Bone marrow (tissue), 2 donors: Measurements from ENCODE around the gene NSUN5.
"Not testable (repeated sequence)": the region's sequence is repeated elsewhere in the genome, so short reads cannot be mapped to it uniquely, and the experiment has no call there.

Experiments
- DNase-seq, 2 donors: peaks; one replicate each; lab custom pipeline; 2025; lab: John Stamatoyannopoulos, UW

NSUN5 gene

DNA sequence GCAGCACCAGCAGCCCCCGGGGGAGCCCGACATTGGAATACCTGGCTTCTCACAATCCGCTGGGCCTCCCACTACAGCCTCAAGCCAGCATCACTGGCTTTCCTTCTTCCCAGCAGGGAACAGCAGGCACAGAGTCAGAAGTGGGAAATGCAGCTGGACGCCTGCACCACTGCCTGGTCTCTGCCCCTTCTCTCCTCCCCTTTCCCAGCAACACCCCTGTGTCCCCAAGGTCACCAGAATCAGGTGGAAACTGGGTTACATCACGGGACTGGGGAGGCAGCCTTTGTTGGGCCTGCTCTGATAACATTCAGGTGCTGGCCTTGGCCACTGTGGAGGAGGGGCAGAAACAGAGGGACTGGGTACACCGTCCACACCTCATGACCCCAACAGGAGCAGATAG, 16.8 kb upstream of the NSUN5 start:
- DNase-seq, result not testable (repeated sequence)

DNA sequence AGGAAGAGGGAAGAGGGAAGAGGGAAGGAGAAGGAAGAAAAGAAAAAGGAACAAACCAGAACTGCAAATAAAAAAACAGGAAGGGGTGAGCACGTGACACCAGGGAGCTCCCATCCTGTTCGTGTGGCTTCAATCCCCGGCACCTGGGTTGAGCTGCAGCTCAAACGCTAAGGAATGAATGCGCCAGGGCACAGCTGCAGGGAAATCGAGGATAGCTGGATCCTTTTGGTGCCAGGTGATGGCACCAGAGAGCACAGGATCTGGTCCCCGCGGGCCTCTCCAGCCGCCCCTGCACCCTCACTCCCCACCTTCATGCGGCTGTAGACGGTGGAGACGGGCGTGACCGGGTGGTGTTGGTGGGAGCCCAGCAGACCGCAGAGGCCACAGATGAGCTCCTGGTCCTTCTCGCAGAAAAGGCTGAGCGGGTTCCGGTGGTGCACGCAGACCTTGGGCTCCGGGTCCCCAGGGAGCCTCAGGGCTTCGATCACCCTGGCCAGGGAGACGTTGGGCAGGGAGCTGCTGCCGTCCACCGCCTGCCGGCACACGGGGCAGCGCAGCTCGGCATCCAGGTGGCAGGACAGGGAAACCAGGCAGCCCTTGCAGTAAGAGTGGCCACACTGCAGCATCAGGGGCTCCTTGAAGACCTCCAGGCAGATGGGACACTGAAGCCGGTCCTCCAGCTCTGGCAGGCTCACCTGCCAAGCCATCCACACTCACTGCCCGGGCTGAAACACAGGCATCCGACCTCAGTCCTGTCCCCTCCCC, 15.6 kb upstream of the NSUN5 start:
- peak in 1 of 2 donors; percentile 39 for DNase-seq

DNA sequence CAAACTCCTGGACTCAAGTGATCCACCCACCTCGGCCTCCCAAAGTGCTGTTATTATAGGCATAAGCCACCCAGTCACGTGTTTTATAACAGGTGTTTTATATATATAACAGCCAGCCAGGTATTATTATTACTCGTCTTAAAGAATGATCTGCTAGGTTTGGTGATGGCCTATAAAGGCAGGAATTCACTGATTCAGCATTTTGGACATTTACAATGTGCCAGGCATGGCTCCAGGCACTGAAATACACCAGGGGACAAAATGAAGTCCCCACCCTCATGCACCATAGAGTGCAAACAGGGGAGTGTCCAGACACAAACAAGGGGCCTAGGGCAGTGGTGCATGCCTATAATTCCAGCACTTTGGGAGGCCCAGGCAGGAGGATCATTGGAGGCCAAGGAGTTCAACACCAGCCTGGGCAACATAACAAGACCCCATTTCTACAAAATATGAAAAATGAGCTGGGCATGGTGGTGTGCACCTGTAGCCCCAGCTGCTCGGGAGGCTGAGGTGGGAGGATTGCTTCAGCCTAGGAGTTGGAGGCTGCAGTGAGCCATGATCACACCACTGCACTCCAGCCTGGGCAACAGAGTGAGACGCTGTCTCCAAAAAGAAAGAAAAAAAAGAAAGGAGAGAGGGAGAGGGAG, 14.9 kb upstream of the NSUN5 start:
- DNase-seq, result not testable (repeated sequence)

DNA sequence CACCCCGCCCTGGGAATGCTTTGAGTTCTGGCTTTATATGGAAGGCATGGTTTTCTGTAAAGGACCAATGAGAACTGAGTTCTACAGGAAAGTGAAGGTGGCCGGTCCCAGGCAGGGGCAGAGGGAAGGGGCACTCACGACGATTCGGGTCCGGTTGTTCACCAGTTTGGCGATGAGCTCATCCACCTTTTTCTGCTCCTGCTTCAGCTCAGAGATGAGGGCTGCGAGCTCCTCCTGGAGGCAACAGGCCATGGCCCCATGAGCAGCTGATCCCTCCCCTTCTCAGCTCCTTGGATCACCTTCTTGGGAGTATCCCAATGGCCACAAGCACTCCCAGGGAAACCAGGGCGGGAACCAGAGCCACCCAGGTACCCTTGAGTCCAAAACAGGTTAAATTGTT, 11.4 kb upstream of the NSUN5 start:
- DNase-seq, result not testable (repeated sequence)

DNA sequence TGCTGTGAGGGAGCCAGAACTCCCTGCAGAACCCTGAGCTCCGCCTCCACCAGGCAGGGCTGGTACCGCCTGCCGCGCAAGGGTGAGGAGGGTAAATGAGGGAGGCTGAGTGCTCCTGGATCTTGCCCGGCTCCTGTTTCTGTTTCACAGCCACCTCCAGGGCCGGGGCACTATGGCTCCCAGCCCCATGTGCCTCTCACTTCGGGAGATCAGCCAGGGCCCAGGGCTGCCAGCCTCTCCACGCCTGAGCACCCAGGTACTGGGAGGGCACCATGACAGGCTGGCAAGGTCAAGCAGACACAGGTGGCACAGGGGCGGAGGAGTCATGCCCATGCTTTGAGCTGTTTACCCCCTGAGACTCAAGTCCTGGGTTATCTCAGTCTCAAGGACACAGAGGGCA, 10.9 kb upstream of the NSUN5 start:
- DNase-seq, result not testable (repeated sequence)

DNA sequence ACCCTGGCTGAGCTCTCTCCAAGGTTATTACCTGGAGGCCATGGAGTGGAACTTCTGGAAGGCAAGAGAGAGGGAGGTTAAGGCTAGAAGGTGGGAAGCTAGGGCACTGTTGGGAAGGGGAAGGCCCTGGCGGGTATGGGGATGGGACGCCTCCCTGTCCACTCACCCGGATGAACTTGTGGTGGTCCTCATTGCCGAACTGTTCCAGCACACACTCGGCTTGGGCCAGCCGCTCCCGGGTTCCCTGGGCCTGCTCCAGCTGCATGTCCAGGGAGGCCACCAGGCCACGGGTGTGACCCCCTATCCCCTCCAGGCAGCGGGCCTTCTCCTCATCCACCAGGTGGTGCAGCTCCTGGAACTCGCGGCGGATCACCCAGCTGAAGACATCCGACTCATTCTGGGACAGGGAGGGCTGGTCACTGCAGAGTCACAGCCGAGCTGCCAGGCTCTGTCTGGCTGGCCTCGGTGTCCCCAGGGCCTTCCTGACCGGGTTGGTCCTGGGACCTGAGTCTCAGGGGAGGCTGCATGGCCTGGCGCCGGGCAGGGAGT, 10.1 kb upstream of the NSUN5 start:
- not testable (repeated sequence) for DNase-seq

DNA sequence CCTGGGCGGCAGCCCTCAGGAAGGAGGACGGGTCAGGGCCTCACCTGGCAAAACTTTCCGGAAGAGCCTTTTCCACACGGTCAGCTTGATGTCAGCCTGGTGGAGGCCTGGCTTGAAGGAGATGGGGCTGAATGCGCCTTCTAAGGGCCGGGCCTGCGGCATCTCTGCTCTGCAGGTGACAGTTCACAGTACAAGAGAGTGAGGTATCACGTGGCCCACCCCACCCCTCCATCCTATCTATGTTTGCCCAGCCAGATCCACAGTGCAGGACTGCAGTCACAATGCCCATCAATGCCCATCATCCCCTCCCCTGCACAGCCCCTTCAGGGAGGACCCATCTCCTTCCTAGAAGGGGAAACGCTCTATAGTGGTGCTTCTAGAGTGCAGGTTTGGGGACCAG, 7.9 kb upstream of the NSUN5 start:
- DNase-seq, result no peak

DNA sequence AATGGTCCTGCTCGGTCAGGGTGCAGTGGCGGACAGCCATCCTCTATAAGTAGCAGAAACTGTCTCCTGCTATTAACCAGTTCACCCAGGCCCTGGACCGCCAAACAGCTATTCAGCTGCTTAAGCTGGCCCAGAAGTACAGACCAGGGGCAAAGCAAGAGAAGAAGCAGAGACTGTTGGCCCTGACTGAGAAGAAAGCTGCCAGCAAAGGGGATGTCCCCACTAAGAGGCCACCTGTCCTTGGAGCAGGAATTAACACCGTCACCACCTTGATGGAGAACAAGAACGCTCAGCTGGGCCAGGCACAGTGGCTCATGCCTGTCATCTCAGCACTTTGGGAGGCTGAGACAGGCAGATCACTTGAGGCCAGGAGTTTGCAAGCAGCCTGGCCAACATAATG, 5.6 kb upstream of the NSUN5 start:
- no peak for DNase-seq

DNA sequence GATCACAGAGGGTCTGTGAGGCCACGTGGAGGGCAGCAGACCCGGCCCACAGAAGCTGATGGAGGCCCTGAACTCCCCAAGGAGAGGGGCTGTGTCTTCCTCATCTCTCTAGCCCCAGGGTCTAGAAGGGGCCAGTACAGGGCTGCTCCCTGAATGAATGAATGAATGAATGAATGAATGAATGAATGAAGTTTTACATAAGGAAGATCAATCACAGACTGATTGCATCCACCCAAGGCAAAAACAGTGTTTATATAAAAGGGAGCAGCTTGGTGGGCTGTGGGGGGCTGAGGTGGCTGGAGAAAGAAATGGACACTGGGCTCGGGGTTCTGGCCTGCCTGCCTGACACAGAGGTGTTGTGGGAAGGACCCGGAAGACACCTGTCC, 4.9 kb upstream of the NSUN5 start:
- no peak for DNase-seq

DNA sequence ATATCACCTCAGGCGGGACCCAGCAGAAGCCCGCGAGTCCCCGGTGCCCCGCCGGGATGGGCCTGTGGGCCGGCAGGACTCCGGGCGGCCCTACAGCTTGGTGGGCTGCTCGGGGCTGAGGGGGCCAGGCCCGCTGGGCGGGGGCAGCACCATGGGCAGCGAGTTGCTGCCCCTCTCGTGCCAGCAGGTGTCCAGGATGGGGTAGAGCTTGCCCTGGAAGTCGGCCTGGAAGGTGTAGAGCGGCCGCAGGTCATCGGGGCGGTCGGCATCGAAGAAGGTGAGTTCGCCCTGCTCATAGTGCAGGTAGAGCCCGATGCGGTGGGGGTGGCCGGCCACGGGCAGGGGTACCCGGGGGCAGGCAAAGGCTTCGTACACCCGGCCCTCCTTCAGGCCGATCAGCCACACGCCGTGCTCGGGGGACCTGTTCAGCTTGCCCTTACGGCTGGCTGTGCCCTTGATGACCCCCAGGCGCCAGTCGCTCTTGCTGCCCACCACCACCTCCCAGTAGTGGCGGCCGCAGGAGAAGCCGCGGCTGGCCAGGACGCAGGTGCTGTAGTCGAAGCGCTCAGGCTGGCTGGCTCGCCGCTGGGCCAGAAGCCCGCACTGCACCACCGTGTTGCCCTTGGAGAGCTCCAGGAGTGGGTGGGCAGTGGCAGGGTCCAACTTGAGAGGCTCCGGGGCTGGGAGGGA, 4.3 kb upstream of the NSUN5 start:
- no peak for DNase-seq

DNA sequence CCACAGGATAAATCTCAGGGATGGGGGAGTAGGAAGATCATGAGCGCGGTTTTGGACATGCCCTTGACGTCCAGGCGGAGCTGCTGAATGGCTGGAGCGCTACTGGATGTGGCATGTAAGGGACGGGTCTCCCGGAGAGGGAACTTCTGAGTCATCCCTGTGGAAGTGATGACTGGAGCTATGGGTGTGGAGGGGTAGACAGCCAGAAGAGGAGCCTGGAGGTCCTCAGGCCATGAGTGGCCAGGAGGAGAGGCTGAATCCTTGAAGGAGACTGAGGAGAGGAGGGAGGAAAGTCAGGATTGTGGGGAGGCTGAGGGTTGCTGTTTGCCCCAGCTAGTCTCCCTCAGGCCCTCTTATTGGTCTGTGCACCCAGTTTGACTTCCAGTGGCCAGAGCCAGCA, 2.8 kb upstream of the NSUN5 start:
- DNase-seq, result not testable (repeated sequence)

DNA sequence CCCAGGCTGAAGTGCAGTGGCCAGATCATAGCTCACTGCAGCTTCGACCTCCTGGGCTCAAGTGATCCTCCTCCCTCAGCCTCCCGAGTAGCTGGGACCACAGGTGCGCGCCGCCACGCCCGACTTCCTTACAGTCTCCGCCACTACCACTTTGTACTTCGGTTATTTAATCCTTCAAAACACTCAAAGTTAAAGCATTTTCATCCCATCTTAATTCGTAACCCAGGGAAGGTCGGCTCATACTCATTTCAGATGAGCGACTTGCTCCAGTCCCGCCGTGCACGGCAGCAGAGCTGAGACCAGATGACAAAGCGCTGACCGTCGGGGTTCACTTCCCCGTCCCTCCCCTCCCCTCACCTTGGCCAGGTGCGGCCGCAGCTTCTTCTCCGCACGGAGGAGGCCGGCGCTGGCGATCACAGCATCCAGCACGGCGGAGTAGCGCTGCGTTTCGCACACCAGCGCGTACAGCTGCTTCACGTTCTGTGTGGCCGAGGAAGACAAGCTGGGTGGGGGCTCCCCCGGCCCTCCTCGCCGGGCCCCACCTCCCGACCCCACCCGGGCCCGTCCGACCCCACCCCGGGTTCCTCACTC, 457 bp downstream of the NSUN5 start:
- DNase-seq, result no peak

DNA sequence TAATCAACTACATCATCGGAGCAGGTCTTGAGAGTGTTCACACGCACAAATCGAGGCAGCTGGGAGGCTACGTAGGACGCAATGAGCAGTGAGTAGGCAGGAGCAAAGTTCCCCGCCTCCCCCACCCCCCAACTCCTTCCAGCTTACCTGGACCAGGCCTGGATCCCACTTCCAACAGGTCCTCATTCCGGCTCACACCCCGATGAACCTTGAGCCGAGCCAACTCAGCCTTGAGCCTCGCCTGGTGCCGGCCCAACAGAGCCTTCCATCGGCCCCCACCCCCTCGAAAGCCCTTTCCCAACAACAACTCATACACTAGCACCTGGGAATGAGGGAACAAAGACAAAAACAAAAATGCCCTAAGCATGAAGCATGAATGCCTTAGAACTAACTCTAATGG, 1.2 kb downstream of the NSUN5 start:
- DNase-seq, result no peak

DNA sequence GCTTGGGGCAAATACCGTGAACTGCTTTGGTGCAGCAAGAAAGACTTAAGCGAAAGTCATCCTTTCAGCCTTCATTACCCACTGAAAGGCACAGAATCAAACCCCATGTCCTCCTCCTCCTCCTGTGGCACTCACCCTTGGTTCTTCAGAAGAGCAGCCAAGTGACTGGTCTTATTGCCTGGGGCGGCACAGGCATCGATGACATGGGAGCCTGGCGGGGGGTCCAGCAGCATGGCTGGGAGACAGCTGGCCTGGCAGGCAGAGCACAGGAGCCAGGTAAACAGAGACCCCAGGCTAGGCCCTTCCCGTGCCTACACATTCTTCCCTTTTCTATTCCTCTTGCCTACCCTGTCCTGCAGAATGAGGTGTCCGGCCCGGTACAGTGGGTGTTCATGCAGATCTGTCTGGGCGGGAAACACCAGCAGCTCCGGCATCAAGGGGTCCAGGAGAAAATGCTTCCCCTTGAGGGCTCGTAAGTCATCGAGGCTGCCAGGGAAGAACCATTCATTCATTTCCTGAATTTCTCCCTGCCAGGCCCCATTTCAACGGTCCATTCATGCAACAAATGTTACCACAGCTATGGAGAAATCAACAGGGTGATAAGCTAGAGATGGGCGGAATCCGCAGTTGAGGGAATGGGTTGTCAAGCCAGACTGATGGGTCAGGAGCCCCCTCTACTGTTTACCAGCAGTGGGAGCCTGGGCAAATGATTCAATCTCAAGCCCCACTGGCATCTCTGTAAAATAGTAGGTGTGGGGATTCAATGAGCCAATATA, 3.8 kb downstream of the NSUN5 start:
- not testable (repeated sequence) for DNase-seq

DNA sequence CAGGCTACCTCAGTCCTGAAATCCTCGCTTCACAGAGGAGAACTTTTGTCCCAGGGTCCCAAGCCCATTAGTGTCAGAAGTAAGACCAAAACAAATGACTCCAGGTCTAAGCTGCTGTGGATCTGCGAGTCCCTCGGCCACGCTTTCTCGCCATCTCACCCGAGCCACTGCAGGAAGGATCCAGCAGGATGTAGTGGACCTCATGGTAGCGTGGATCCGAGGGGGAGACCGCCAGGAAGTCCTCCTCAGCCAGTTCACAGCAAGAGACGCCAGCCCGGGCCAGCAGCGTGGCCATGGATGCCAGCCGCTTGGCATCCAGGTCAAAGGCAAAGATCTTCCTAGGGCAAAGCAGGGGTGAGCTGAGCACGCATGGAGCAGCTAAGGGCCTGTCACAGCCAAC, 4.6 kb downstream of the NSUN5 start:
- DNase-seq, result no peak

DNA sequence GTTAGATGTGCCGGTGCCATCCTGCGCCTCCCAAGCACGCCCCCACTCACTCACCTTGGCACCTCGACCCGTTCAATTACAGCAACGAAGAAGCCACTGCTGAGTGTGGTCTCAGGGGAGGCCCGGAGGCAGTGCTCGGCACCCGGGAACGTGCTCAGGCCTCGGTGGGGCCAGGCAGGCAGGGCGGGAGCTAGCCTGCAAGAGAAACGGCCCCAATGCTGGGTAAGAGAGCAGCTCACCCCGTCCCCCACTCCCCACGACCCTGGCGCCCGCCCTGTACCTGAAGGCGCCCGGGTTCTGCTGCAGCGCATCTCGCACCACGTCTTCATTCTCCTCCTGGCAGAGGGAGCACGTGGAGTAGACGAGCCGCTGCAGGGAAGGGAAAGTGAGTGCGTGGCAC, 5.1 kb downstream of the NSUN5 start:
- DNase-seq, result no peak

DNA sequence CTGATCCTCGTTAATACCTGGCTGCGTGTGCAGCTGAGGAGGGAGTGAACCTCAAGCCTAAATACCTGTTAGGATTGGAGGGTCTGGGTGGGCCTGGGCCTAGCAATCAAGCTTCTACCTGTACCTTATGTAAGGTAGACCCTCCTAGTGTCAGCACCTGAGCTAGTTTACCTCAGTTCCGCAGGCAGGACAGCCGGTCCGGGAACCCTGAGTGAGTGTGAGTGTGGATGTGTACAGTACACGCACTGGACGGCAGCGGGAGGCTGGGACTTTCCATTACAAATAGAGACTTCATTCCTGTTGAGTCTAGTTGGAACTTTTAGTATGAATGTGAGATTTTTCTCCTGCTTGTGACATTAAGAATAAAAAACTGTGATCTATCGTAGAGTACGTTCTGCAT, 5.8 kb downstream of the NSUN5 start:
- not testable (repeated sequence) for DNase-seq

DNA sequence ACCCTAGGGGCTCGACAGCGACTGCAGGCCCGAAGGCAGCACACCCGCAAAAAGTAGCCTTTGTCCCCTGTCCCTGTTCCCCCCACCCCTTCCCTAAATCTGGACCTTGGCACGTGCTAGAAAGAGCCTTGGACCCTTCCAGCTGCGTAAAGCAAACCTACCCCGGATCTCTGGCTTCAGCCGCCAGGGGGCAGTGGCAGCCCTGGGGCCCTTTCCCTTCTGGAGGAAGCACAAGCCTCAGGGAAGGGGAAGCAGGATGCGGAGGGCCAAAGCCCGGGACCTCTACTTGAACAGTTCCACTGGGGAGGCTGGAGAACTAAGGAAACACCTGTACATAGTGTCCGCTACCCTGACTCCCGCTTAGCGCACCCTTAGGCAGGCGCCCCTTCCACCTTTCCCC, 7.5 kb downstream of the NSUN5 start:
- DNase-seq, result not testable (repeated sequence)

DNA sequence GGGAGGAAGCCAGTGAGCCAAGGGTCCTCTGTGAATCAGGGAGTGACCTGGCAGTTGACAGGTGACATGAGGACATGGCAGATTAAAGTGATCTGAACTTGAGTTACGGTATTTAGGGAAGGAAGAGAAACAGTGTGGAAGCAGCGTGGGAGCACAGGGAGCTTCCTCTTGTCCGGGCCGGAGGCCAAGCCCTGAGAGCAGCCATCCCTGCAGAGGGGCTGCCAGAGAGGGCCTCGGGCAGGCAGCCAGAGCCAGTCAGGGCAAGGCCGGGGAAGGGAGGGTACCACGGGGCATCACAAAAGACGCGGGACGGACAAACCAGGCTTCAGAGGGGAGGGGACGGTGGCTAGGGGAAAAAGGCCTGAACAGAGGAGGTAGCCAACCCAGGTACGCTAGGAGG, 8.8 kb downstream of the NSUN5 start:
- not testable (repeated sequence) for DNase-seq

DNA sequence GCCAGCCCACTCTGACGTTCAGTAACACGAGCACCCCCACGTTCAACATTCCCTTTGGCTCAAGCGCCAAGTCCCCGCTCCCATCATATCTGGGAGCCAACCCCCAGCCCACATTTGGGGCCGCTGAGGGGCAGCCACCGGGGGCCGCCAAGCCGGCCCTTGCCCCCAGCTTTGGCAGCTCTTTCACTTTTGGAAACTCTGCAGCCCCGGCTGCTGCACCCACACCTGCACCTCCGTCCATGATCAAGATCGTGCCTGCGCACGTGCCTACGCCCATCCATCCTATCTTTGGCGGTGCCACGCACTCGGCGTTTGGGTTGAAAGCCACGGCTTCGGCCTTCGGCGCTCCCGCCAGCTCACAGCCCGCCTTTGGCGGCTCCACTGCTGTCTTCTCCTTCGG, 10.9 kb downstream of the NSUN5 start:
- DNase-seq, result not testable (repeated sequence)

DNA sequence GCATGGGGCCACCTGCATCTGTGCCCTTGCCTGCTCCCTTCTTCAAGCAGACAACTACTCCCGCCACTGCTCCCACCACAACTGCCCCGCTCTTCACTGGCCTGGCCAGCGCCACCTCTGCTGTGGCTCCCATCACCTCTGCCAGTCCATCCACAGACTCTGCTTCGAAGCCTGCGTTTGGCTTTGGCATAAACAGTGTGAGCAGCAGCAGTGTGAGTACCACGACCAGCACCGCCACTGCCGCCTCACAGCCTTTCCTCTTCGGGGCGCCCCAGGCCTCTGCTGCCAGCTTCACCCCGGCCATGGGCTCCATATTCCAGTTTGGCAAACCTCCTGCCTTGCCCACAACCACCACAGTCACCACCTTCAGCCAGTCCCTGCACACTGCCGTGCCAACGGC, 11.4 kb downstream of the NSUN5 start:
- DNase-seq, result not testable (repeated sequence)

DNA sequence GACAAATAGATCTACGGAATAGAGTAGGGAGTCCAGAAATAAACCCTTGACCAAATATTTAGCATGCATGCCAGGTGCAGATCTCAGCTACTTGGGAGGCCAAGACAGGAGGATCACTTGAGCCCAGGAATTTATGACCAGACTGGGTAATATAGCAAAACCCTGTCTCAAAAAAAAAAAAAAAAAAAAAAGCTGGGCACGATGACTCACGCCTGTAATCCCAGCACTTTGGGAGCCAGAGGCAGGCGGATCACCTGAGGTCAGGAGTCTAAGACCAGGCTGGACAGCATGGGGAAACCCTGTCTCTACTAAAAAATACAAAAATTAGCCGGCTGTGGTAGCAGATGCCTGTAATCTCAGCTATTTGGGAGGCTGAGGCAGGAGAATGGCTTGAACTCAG, 31.4 kb downstream of the NSUN5 start:
- DNase-seq, result not testable (repeated sequence)
